NCI-H460 (cell line): ENCODE results near the gene SEC61B. TPM values are rescaled to one million over a fixed set of nuclear protein-coding genes. Genes with fewer than 3 reads are reported as not detected.

Source experiments
- DNase-seq: peaks from one replicate; pipeline ENCODE4 v3.0.0-alpha.2; 2016; ENCODE audit warnings: low read depth; ENCODE audit errors: extremely low read depth
- small RNA-seq, 2 experiments: library from RNA; depleted of rRNA; stranded (forward); fragments of <200 nt; gene quantifications; one replicate each; pipeline ENCODE3, GENCODE V24; 2014
- total RNA-seq: library from RNA; depleted of rRNA; stranded (reverse); fragments of >200 nt; shearing (Covaris generic); gene quantifications from 2 replicates; pipeline ENCODE4 v1.2.3, GENCODE V29; 2014; rRNA removed

The SEC61B gene
- total RNA-seq, 1 experiment from 2014 or later, result 144 TPM

DNA sequence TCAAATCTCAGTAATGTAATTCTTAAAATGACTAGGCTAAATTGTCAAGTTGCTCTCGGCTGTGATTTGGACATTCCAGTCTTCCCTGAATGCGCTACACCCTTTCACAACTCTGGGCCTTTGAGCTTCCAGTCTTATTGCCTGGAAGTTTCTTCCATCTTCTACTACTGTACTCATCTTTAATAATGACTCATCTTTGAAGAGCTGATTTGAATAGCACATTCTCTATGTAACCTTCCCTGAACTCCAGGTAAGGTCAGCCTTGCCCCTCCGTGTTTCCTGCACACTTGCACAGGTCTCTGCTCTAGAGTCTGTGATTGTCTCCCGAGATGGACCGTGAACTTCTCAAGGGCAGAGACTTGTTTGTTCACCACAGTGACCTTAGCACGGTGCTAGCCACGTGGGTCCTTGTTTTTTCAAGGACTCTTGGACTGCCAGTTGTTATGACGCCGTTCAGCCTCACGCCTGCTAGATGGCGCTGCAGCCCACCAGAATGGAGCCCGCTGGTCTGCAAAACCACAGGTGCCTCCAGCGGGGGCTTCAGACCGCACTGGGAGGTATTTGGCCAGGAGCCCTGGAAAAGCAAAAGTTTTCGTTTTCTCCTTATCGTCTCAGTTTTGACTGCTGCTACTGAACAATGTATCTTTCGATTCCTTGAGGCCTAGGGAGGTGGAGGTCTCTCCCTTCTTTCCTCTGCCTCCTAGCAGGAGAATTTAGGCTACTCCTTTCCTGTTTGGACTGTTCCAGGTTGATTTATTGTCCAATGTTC is 44.4 kb downstream of the SEC61B start:
- DNase-seq, result peak; percentile 60

DNA sequence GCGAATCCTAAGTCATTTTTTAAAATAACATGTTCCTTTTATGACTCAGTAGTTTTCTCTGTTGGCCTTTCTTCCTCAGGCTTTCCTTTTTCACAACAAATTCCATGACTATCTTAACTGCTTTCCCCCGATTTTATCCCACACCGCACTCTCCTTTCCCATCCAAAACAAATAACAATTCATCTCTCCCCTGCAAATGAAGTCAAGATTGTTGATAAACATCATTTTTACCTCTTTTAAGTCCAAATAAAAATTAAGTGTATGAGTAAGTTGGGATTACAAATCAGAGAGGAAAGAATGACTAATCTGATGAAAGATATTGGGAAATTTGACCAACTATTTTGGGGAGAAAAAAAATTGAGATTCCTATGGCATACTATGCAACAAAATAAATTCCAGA is 47.3 kb downstream of the SEC61B start:
- no peak for DNase-seq

DNA sequence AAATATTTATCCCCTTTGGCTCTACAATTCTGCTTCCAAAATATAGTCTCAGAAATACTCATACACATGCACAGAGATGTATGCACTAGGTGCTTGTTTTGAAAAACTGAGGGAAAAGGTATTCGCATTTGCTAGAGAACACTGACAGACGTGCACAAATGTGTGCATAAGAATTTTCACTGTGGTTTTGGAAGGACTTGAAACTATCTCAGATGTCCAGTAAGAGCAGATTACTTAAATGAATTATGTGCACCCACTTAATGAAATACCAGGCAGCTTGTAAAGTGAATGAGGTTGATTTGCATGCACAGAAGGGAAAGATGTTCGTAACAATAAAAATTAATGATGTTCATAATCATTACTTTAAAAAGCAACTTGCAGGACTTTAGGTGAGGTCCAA is 48.4 kb downstream of the SEC61B start:
- no peak for DNase-seq

DNA sequence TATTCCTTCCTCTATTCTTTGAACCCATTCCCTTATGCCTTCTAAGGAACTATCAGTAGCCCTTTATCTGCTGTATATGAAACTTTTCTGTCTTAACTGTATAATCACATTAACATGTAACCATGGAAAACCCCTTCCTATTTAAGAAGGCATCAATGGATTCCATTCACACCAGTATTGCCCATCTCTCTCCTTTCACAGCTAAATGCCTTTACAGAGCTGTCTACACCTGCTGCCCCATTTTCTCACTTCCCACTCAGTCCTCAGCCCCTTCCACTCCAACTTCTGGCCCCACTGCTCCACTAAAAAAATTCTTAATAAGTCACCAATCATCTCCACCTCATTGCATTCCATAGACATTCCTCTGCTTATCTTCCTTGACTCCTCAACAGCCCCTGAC is 50.8 kb downstream of the SEC61B start:
- no peak for DNase-seq

DNA sequence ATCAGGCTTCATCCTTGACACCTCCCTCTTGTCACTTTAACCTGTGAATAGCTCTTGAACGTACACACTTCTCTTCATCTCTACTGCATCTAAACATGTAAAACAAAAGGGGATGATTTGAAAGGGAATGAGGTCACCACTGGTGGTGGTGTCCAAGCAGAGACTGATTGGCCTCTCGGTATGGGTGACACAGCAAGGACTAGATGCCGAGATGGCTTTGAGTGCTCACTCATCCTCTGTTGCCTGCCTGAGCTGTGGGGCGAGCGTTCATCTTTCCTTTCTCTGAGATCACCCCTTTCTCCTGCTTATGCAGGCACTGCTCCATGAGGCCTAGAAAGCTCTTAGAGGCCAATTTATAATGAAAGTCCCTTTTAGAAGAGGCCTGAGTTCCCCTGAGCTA is 51.9 kb downstream of the SEC61B start:
- DNase-seq, result no peak

DNA sequence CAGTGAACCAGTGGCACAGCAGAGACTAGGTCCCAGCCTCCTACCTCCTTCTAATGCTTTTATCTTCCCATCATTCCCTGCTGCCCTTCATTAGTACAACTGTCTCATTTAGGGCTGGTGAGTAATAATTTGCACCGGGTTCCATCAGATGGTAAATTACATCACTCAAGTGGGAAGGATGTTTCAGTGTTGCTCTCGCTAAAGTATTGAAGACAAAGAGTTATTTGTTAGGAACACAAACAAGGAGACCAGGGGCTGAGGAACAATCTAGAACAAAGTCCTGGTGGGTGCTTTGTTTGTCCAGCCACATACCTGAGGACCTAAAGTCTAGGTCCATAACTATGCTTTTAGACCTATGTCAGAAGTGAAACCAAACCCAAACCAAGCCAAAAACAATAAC is 52.4 kb downstream of the SEC61B start:
- no peak for DNase-seq

Small RNAs within 50 kb of the gene (small RNA-seq; reads per million reads assigned to genes)
- 0 reads per million in 2 experiments for gene RN7SL794P

Other genes with a start within 250 kb of the SEC61B start
- 78.3 and 85.6 TPM in 2 replicates for gene TGFBR1, start 117.2 kb upstream of the SEC61B start, total RNA-seq
- 67.8 and 68.5 TPM in 2 replicates for gene ALG2, start 340 bp upstream of the SEC61B start, total RNA-seq